Caki2 (cell line): ENCODE data around the gene KRTAP10-5. TPM values are rescaled to one million over a fixed set of nuclear protein-coding genes. Genes with fewer than 3 reads are reported as not detected.
"Not testable (repeated sequence)": the region's sequence is repeated elsewhere in the genome, so short reads cannot be mapped to it uniquely, and the experiment has no call there.

Source experiments
- DNase-seq: peaks from one replicate; pipeline ENCODE4 v3.0.0-alpha.2; 2015; ENCODE audit warnings: low read depth
- in situ Hi-C: cut with HindIII; loops from 2 replicates; pipeline ENCODE4 v1.10.0; 2016; ENCODE audit warnings: low sequenced_read_pairs, low pct_unique_long_range_greater_than_20kb, mixed read lengths
- total RNA-seq: library from RNA; depleted of rRNA; stranded (reverse); fragments of >200 nt; shearing (Covaris generic); gene quantifications from 2 replicates; pipeline ENCODE4 v1.2.3, GENCODE V29; 2014; ENCODE audit warnings: low replicate concordance; rRNA removed

Gene KRTAP10-5
- total RNA-seq = not detected in 2 replicates

- in situ Hi-C loops, DNase-seq: not testable (repeated sequence)
Measured at GRCh38 chr21:44580231-44580821, at the start of gene KRTAP10-5. KRTAP10-5 (minus strand) TSS chr21:44580604; CDS start chr21:44580578, 26 bp downstream.

DNA sequence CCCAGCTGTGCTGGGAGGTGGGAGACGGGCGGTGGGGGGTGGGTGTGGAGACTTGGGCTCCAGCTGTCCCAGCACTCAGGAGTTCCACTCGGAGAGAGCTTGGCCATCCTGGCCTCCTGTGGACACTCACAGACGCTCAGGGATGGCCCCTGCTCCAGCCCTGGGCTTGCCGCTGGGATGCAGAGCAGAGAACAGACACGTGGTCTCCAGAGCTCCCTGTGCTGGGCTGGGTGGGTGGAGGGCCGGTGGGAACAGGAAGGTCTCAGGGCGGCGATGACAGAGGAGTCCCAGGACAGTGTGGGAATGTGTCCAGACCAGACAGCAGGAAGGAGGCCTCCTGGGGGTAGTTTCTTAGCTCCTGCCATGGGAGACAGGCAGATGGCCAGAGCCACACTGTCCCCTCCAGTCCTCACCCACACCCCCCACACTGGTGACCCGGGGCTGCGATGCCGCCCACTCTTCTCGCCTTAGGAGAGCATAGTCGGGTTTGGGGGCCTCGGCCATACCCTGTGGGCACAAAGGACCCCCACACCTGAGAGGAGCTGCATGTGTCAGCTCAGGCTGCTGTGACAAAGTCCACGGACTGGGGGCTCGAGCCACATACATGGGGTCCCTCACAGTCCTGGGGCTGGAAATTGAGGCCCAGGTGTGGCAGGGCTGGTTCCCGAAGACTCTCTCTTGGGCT is 48.4 kb upstream of the KRTAP10-5 start:
- DNase-seq = no peak
- in situ Hi-C loops = no loop called here

DNA sequence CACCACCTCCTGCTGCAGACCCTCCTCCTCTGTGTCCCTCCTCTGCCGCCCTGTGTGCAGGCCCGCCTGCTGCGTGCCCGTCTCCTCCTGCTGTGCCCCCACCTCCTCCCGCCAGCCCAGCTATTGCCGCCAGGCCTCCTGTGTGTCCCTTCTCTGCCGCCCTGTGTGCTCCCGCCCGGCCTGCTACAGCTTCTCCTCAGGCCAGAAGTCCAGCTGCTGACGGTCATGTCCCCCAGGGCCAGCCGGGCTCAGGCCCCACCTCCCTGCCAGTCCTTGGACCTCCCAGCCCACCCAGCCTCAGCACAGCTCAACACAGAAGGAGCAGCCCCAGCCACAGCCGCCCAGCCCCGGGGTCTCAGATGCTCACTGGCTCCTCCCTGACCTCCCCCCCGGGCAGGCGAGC is 47.4 kb upstream of the KRTAP10-5 start:
- in situ Hi-C loops = not testable (repeated sequence)

GRCh38 chr21:44627181-44627822 is 46.9 kb upstream of the KRTAP10-5 start:
- in situ Hi-C loops, DNase-seq: not testable (repeated sequence)

More for the DNA sequence above, 47.4 kb upstream of the KRTAP10-5 start:
- DNase-seq = not testable (repeated sequence)

GRCh38 chr21:44626673-44627143 is 46.3 kb upstream of the KRTAP10-5 start, which contains the start of gene KRTAP10-9:
KRTAP10-9 (plus strand) TSS chr21:44627093; CDS start chr21:44627172, 79 bp downstream.
- in situ Hi-C loops = no loop called here
- no peak for DNase-seq

GRCh38 chr21:44626262-44626661 is 45.9 kb upstream of the KRTAP10-5 start:
- DNase-seq = no peak
- in situ Hi-C loops = no loop called here

- in situ Hi-C loops = no loop called here
- no peak for DNase-seq
Measured at GRCh38 chr21:44625756-44626155, 45.4 kb upstream of the KRTAP10-5 start.

GRCh38 chr21:44623575-44623974 is 43.2 kb upstream of the KRTAP10-5 start:
- in situ Hi-C loops = no loop called here
- no peak for DNase-seq

DNA sequence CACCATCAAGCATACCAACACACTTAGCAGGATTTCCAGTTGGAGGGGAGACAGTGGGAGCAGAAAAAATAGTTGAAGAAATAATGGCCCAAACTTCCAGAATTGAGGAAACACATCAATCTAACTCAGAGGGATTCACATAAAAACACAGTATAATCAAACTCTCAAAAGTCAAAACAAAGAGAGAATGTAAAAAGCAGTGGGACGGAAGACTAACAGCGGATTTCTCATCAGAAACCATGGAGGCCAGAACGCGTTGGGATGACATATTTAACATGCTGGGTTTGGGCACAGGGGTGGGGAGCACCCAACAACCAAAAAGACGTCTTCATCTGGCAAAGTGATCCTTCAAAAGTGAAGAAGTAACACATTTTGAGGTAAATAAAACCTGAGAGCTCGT is 39.5 kb upstream of the KRTAP10-5 start:
- DNase-seq = no peak
- in situ Hi-C loops = no loop called here

- DNase-seq = no peak
- in situ Hi-C loops = no loop called here
Measured at GRCh38 chr21:44618909-44619308, 38.5 kb upstream of the KRTAP10-5 start.

DNA sequence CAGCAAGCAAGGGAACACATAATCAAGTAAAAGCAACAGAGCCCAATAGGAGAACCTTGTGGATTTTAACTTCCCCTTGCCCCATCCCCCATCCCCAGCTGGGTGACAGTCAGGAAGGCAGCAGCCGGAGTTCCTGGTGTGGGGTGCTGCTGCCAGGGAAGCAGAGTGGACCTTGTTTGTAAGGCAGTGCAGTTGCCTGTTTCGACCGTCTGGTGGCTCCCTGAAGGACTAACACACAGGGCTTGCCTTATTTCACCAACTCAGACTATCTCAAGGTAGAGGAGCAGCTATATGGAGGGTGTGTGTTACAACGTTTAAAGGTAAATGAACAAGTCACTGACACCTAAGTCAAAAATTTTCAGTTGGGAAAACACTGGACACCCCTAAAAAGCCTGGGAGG is 38.1 kb upstream of the KRTAP10-5 start:
- DNase-seq = no peak
- in situ Hi-C loops = no loop called here

DNA sequence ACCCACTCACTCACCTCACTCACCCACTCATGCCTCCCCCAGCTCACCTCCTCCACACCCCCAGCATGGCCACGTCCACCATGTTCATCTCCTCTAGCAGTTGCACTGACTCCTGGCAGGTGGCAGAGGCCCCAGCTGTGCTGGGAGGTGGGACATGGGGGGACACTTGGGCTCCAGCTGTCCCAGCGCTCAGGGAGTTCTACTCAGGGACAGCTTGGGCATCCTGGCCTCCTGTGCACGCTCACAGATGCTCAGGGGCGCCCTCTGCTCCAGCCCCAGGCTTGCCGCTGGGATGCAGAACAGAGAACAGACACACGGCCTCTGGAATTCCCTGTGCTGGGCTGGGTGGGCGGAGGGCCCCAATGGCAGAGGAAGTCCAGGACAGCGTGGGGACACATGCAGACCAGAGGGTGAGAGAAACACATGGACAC is 36.7 kb upstream of the KRTAP10-5 start:
- DNase-seq = no peak
- in situ Hi-C loops = no loop called here

DNA sequence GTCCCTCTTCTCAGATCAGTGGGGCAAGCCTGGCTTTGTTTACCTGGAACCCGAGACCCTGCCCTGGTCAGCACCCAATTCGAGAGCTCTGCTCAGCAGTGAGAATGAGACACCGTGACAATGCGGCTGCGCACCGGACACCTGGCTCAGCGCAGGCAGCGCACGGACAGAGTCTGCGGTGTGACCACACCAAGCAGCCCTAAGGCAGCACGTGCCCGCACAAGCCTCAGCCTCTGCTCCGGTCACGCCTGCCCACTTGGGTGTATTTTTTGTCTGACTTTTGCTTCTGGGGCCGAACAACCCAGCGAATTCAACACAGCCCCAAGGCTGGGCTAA is 36.2 kb upstream of the KRTAP10-5 start:
- in situ Hi-C loops = no loop called here
- no peak for DNase-seq

DNA sequence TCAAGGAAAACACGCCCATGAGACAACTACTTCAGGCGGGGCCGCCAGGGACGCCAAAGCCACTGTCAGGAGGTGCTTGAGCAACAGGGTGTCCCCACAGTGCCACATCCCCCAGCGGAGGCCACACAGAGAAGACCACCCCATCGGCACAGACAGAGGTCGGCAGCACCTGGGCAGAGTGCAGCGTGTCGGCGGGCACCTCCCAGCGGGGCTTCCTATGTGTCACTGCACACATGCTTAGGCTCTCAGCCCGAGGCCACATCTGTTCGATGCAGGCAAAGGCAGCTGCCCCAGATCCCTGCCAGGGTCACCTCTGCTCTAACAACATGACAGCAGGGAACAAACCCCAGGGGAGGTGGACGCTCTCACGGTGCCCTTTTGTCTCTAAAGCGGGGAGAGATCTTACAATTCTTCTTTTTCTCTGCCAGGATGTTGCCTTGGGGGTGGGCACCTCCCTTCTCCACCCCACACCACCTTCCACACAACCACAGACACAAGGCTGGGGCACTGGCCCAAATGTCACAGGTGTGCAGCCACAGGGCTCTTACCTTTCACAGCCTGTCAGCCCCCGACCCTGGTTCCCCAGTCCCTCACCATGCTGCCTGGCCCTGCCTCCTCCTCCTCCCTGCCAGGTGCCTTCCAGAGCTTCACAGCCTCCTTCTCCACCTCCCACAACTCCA is 35.6 kb upstream of the KRTAP10-5 start:
- in situ Hi-C loops = no loop called here

GRCh38 chr21:44615466-44615865 is 35.1 kb upstream of the KRTAP10-5 start:
- no peak for DNase-seq
- in situ Hi-C loops = no loop called here

More for the DNA sequence above, 35.6 kb upstream of the KRTAP10-5 start:
- no peak for DNase-seq

DNA sequence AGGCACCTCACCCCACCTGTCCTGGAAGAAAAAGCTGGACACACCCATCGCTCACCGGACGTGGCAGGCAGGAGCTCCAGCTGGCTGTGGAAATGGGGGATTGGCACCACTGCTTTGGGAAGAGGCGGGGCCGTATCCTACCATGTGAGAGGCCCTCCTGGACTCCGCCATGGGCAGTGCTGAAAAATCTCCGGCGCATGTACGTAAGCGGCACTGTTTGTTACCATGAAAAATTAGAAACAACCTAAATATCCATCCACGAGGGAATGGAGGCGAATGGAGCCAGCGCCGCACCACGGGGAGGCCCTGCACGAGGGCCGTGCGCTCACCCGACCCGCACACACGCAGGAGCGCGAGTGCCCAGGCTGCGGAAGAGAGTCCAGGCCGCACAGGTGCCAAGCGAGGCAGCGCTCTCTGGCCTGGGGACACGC is 34.6 kb upstream of the KRTAP10-5 start:
- DNase-seq = no peak
- in situ Hi-C loops = no loop called here

DNA sequence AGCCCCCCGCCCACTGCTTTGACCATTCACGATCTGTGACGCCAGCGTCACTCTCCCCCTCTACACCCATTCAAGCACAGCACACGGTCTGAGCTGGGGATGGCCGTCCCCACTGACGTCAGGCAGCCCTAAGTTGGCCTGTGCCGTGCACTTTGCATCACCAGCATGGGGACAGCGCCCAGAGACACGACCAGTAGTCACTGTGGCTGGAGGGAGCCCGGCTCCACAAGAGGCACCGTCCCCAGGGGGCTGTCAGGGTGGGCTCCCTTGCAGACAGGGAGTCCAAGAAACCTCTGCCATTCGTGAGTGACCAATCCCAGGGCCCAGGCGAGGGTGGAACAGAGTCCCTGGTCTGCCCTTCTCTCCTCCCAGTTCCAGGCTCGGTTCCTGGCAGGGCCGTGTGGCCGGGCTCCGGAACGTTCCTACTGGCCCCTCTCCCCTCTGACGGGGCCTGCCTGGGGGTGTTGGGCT is 33.8 kb upstream of the KRTAP10-5 start:
- in situ Hi-C loops = no loop called here
- no peak for DNase-seq

DNA sequence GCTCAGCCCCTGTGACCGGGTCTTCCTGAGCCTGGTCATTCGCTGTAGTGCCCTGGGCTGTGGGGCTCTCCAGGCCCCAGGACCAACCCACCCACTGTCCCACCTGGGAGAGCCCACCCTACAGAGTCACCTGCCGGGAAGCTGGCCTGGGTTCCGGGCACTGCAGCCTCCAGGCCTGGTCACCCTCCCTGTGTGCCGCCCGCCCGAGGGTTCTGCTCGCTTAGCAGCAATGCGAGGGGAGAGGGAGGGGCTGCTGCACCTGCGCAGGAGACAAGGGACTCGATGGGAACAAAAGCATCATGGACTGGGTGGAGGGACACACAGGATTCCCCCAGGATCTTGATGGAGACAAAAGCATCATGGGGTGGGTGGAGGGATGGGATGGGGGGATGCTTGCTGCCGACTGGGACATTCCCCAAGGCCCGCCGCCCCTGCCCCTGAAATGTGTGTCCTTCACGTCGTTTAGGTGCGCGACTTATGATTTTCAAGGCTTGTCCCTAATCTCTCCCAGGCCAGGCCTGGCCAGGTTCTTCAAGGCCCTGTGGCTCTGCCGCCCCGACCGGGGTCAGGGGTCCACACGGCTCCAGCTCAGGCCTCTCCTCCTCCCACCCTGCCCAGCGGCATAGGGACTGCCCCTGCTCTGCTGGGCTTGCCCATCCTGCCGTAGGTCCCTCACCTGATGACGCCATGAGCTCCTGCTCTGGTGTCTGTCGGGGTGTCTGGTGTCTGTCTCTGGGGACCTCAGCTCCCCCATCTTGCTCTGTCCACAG is 33.2 kb upstream of the KRTAP10-5 start:
- in situ Hi-C loops = no loop called here
- DNase-seq = no peak
